Esophagus muscularis mucosa (tissue), 3 donors: ENCODE measurements around the gene GLB1L3.

Experiments used
- CTCF ChIP-seq, 3 experiments: fragments of 200-600 bp in 2 of 3; fragments of 450-650 bp in 1 of 3; sonication (generic) in 2 of 3; IDR thresholded peaks; one replicate each; pipeline ENCODE4 v1.5.1; 2017 to 2019; ENCODE audit warnings: antibody characterized with exemption in 3 of 3, mild to moderate bottlenecking in 2 of 3, moderate library complexity in 1 of 3
- POLR2A ChIP-seq: fragments of 450-650 bp; IDR thresholded peaks from one replicate; pipeline ENCODE4 v1.6.1; 2017; ENCODE audit warnings: antibody characterized with exemption, moderate library complexity, mild to moderate bottlenecking, low read depth

- no peak for TF ChIP-seq CTCF (IDR thresholded peaks at IDR 0.05)
- TF ChIP-seq POLR2A: no peak
These were observed 40.9 kb downstream of the GLB1L3 start for GRCh38 chr11:134317103-134317502.
